WTC11 (cell line): ENCODE results near the gene NPC2. TPM values are rescaled to one million over a fixed set of nuclear protein-coding genes. Genes with fewer than 3 reads are reported as not detected.

ENCODE experiments used
- ATAC-seq: fragments of 200-7000 bp; cut with Tn5 transposase; 2 replicates; pipeline ENCODE4 v1.10.0; 2021; ENCODE audit warnings: mild to moderate bottlenecking, moderate library complexity
- CTCF ChIA-PET: fragments of 300-600 bp; sonication (Branson Sonifier 250); formaldehyde crosslinking; loops from one replicate; lab custom pipeline; 2021; ENCODE audit warnings: antibody characterized with exemption; lab: Charles Lee
- POLR2A ChIA-PET: fragments of 350-600 bp; sonication (Branson Sonifier 250); formaldehyde crosslinking; loops from one replicate; lab custom pipeline; 2021; ENCODE audit warnings: antibody characterized with exemption; lab: Charles Lee
- DNase-seq: peaks from one replicate; pipeline ENCODE4 v3.0.0; 2021; ENCODE audit warnings: low spot score
- H3K27ac Mint-ChIP-seq: 2 replicates; pipeline ENCODE4 v1.8.0; 2021; ENCODE audit warnings: mixed read lengths
- H3K27me3 Mint-ChIP-seq: 2 replicates; pipeline ENCODE4 v1.8.0; 2021; ENCODE audit warnings: low read depth, mild to moderate bottlenecking, moderate library complexity, mixed read lengths
- H3K36me3 Mint-ChIP-seq: 2 replicates; pipeline ENCODE4 v1.8.0; 2021; ENCODE audit warnings: mixed read lengths
- H3K4me1 Mint-ChIP-seq: 2 replicates; pipeline ENCODE4 v1.8.0; 2022; ENCODE audit warnings: mixed read lengths
- H3K4me3 Mint-ChIP-seq: 2 replicates; pipeline ENCODE4 v1.8.0; 2021; ENCODE audit warnings: mild to moderate bottlenecking, moderate library complexity, mixed read lengths
- H3K9me3 Mint-ChIP-seq: 2 replicates; pipeline ENCODE4 v1.8.0; 2021; ENCODE audit warnings: mixed read lengths
- ATF2 ChIP-seq: sonication (generic); formaldehyde crosslinking; IDR thresholded peaks from 2 replicates; pipeline ENCODE4 v1.8.1; 2022; ENCODE audit warnings: low read depth, missing genetic modification reagents, borderline replicate concordance
- CREB1 ChIP-seq: sonication (generic); formaldehyde crosslinking; IDR thresholded peaks from 2 replicates; pipeline ENCODE4 v1.8.0; 2023; ENCODE audit warnings: mild to moderate bottlenecking, missing genetic modification reagents
- CREM ChIP-seq: sonication (generic); formaldehyde crosslinking; IDR thresholded peaks from 2 replicates; pipeline ENCODE4 v1.8.1; 2022; ENCODE audit warnings: mild to moderate bottlenecking, missing genetic modification reagents, moderate library complexity
- CTCF ChIP-seq: fragments of 200-600 bp; IDR thresholded peaks from 2 replicates; pipeline ENCODE4 v1.8.0; 2022; ENCODE audit warnings: antibody characterized with exemption
- E2F1 ChIP-seq: sonication (generic); formaldehyde crosslinking; IDR thresholded peaks from 2 replicates; pipeline ENCODE4 v1.8.0; 2022; ENCODE audit warnings: mild to moderate bottlenecking, missing genetic modification reagents
- FOXK1 ChIP-seq: sonication (generic); formaldehyde crosslinking; IDR thresholded peaks from 2 replicates; pipeline ENCODE4 v1.8.0; 2022; ENCODE audit warnings: mild to moderate bottlenecking, moderate library complexity, missing genetic modification reagents
- JAZF1 ChIP-seq: fragments of 250-450 bp; sonication (Bioruptor Pico); IDR thresholded peaks from 2 replicates; pipeline ENCODE4 v1.9.0; 2021; ENCODE audit warnings: moderate library complexity, mild to moderate bottlenecking, inconsistent platforms
- JUN ChIP-seq: sonication (generic); formaldehyde crosslinking; IDR thresholded peaks from 2 replicates; pipeline ENCODE4 v1.8.0; 2023; ENCODE audit warnings: mild to moderate bottlenecking, missing genetic modification reagents
- MLX ChIP-seq: sonication (generic); formaldehyde crosslinking; IDR thresholded peaks from 2 replicates; pipeline ENCODE4 v1.8.1; 2023; ENCODE audit warnings: mild to moderate bottlenecking, missing genetic modification reagents, moderate library complexity
- NR3C1 ChIP-seq: sonication (generic); formaldehyde crosslinking; conservative IDR thresholded peaks from 2 replicates; pipeline ENCODE4 v1.8.1; 2023; ENCODE audit warnings: low read depth, mild to moderate bottlenecking, missing genetic modification reagents
- SOX15 ChIP-seq: fragments of 250-450 bp; sonication (Bioruptor Pico); IDR thresholded peaks from 2 replicates; pipeline ENCODE4 v1.9.0; 2021; ENCODE audit warnings: mild to moderate bottlenecking
- TEAD1 ChIP-seq: sonication (generic); formaldehyde crosslinking; IDR thresholded peaks from 2 replicates; pipeline ENCODE4 v1.8.0; 2022; ENCODE audit warnings: mild to moderate bottlenecking, missing genetic modification reagents
- ZNF138 ChIP-seq: sonication (generic); formaldehyde crosslinking; conservative IDR thresholded peaks from 2 replicates; pipeline ENCODE4 v1.8.1; 2022; ENCODE audit warnings: mild to moderate bottlenecking, moderate library complexity, missing genetic modification reagents
- ZNF317 ChIP-seq: sonication (generic); formaldehyde crosslinking; IDR thresholded peaks from 2 replicates; pipeline ENCODE4 v1.8.1; 2023; ENCODE audit warnings: low read depth, mild to moderate bottlenecking, moderate library complexity, missing genetic modification reagents, borderline replicate concordance
- ZNF423 ChIP-seq: fragments of 250-450 bp; sonication (Bioruptor Pico); IDR thresholded peaks from 2 replicates; pipeline ENCODE4 v2.1.2; 2022; ENCODE audit warnings: mild to moderate bottlenecking, moderate library complexity
- ZNF532 ChIP-seq: fragments of 250-450 bp; sonication (Bioruptor Pico); IDR thresholded peaks from 2 replicates; pipeline ENCODE4 v1.9.0; 2021; ENCODE audit warnings: mild to moderate bottlenecking, borderline replicate concordance
- ZNF671 ChIP-seq: fragments of 250-450 bp; sonication (Bioruptor Pico); IDR thresholded peaks from 2 replicates; pipeline ENCODE4 v1.8.0; 2021; ENCODE audit warnings: mild to moderate bottlenecking
- total RNA-seq: library from RNA; stranded (reverse); gene quantifications from 3 replicates; pipeline ENCODE4 v1.2.3, GENCODE V29; 2021

NPC2 gene
- total RNA-seq, 1 experiment from 2014 or later, result 139 TPM

- no peak for TF ChIP-seq ATF2 (CRISPR knock-in tag)
Observed at GRCh38 chr14:74528406-74528805, 35.3 kb upstream of the NPC2 start (continued).

- ChIA-PET CTCF (interaction anchor here (0.8 to 3.3 kb wide), 17 partner anchors 10 to 333 kb away, joined by 3 to 25 read pairs (median 5); no protein-coding TSS in a partner anchor), POLR2A (no interaction called here)
- H3K36me3 Mint-ChIP-seq, result no peaks in the 10 kb centered on the region
- H3K27ac Mint-ChIP-seq, result no peak overlapping the region
- H3K4me3 Mint-ChIP-seq, result no peak overlapping the region
- H3K4me1 Mint-ChIP-seq, result peaks cover 7% of the 10 kb centered on the region
- H3K9me3 Mint-ChIP-seq, result no peaks in the 10 kb centered on the region
- ATAC-seq (no peak), DNase-seq (no peak)
- H3K27me3 Mint-ChIP-seq, result no peaks in the 10 kb centered on the region
- no peak for TF ChIP-seq JUN (CRISPR knock-in tag)
- no peak for TF ChIP-seq ZNF423 (CRISPR knock-in tag)
- TF ChIP-seq FOXK1 (CRISPR knock-in tag), result no peak
- no peak for TF ChIP-seq JAZF1 (CRISPR knock-in tag)
- no peak for TF ChIP-seq CTCF
- no peak for TF ChIP-seq ZNF317 (CRISPR knock-in tag)
- TF ChIP-seq SOX15 (CRISPR knock-in tag), result no peak
- no peak for TF ChIP-seq ZNF532
- TF ChIP-seq ZNF671 (CRISPR knock-in tag), result no peak
- TF ChIP-seq TEAD1, result no peak
- TF ChIP-seq MLX (CRISPR knock-in tag), result no peak
- TF ChIP-seq CREB1 (CRISPR knock-in tag), result no peak
- no peak for TF ChIP-seq NR3C1 (CRISPR knock-in tag)
- no peak for TF ChIP-seq ZNF138 (CRISPR knock-in tag)
- no peak for TF ChIP-seq CREM (CRISPR knock-in tag)
- TF ChIP-seq E2F1 (CRISPR knock-in tag), result no peak
Observed at GRCh38 chr14:74527736-74528280, 34.7 kb upstream of the NPC2 start.
